SHP77 (cell line): ENCODE measurements around the gene CD69.
"Not testable (repeated sequence)": the region's sequence is repeated elsewhere in the genome, so short reads cannot be mapped to it uniquely, and the experiment has no call there.

ENCODE experiments used
- DNase-seq, 2 experiments: peaks; one replicate each; lab custom pipeline; 2025; lab: John Stamatoyannopoulos, UW

The CD69 gene

DNA sequence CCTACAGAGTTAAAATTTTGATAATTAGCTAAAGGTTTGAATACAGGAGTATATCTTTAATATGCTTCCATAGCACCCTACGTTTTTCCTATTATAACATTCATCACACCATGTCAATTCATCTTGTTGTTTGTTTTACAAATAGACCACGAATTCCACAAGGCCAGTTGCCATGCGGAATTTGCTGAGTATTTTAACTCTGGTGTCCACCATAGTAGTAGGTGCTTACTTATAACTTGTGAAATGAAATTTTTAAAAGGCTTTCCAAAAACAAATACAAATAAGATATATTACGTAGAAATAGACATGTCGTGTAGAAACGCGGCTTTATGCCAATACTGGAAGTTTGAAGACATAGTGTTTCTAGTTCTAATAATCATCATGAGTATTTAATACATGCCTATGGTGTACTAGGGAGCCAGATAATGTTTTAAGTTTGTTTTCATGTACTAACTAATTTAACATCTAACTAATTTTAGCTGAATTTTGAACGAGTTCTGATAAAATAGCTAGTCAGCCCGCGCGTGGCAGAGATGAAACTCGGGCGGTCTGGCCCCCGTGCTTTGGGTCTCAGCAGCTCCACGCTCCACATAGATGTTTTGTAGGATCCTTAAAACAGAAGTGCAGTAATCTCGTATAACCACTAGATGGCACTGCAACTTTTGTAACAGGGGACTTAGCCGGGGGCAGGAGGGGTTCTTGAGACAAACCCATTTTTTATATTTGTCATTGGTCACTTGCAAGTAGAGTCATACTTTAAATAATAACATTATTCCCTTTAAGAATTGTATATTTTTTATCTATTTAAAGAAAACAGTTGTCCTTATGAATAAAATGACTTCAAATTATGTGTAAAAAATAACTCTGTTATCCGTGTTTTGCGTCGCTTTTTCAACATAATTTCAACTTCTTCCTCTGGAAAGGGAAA, 10.2 kb downstream of the CD69 start:
- peak; percentile 19 to 22 for DNase-seq

DNA sequence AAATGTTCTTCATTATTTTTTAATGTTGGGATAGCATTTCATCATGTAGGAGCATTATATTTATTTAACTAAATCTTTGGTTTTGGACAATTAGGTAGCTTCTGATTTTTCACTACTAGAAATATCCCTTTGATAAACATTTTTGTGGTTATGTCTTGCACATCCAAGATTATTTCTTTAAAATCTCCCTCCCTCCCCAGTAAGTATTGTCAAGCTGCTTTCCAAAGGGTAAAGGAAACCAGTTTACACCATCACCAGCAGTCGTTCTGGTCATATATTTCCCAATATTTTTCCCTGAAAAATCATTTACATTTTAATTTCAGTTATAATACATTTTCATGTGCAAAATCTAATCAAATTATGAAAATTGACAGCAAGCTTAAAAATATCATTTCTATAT, 11.1 kb downstream of the CD69 start:
- no peak for DNase-seq

GRCh38 chr12:9745199-9745598, 15.5 kb downstream of the CD69 start:
- DNase-seq = no peak

- no peak for DNase-seq
Observed at GRCh38 chr12:9742661-9743060, 18.0 kb downstream of the CD69 start.

DNA sequence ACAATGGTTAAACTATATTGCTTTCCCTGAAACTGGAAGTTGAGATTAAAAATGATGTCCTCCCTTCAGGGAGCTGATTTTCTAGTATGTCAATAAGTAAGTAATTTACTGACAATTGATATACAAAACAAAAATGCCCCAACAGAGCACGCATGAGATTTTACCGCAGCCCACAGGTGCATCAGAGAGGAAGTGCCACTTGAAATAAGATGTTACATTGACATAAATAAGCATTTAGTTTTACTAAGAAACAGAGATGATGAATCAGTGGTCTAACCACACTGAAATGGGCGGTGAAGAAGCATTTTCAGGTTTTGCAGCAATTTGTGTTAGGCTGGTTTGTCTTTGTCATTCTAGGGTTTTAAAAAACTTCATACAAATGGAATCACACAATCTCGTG, 19.0 kb downstream of the CD69 start:
- no peak for DNase-seq

DNA sequence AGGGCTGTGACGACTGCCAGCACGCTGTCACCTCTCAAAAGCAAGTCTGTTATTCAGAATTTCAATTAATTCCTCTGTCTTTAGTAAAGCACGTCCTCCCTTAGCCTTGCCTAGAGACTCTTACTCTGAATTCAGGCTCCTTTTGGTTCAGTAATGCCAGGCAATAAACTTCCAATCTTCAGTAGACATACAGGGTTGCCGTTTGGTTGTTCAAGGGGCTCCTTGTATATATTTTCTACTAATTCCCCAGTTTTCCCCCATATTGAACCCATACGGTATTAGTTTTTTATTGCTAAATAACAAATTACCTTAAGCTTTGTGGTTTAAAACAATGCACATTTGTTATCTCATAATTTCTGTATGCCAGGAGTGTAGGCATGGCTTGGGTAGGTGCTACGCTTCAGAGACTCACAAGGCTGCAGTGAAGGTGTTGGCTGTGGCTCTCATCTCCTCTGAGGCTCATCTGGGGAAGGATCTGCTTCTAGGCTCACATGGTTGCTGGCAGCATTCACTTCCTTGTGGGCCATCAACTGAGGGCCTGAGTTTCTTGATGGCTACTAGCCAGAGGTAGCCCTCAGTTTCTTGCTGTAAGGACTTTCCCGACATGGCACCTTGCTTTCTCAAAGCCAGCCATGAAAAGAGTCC, 20.5 kb downstream of the CD69 start:
- no peak for DNase-seq

- not testable (repeated sequence) for DNase-seq
Observed at GRCh38 chr12:9739404-9740105, 21.1 kb downstream of the CD69 start.

DNA sequence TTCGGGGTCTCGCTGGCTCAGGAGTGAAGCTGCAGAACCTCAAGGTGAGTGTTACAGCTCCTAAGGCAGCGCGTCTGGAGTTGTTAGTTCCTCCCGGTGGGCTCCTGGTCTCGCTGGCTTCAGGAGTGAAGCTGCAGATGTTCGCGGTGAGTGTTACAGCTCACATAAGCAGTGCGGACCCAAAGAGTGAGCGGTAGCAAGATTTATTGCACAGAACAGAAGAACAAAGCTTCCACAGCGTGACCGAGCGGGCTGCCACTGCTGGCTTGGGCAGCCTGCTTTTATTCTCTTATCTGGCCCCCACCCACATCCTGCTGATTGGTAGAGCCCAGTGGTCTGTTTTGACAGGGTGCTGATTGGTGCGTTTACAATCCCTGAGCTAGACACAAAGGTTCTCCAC, 21.8 kb downstream of the CD69 start:
- not testable (repeated sequence) for DNase-seq

DNA sequence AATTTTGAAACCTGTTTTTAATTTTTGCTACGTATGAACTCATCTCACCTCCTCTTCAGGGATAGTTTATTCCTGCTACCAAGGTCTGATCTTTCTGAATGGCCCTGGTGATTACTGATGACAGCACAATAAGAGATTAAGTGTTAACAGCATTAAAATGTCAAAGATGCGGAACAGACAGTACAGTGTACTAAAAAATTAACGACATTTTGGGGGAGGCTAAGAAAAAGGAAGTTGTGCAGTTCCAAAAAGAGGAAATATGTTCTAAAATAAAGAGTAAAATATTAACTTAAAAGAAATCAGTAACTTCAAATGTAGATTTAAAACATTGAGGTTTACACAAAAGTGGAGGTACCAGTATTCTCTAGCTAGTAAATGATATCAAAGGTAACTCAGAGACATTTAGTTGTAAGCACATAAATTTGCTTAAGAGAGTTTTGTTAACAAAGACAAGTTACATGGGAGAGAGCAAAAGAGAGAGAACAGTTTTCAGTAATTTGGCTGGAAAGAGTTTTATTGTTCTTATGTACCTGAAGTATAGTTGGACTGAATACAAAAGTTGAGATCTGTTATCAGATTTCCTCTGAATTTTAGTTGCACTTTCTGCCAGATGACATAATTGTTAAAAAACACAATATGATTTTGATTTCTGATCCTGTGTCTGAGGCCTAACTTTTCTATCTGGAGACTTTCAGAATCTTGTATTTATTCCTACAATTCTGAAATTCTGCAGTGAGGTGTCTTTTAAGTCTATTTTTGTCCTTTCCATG, 23.6 kb downstream of the CD69 start:
- no peak for DNase-seq

DNA sequence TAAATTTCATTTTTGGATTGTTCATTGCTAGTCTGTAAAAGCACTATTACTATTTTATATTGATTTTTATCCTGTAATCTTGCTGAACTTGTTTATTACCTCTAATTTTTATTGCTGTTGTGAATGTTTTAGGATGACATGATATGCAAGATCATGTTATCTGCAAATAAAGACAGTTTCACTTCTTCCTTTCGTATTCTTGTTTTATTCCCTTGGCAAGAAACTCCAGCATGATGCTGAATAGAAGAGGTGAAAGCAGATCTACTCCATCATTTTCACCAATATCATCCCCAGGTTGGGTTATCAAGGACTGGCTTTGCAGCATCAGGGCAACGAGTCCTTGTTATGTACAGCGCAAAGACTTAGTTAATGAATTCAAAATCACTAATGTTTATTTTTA, 25.1 kb downstream of the CD69 start:
- no peak for DNase-seq

GRCh38 chr12:9732921-9733461, 27.7 kb downstream of the CD69 start, which contains the start of gene CLECL1:
CLECL1 (minus strand) TSS chr12:9733097.
- no peak for DNase-seq

DNA sequence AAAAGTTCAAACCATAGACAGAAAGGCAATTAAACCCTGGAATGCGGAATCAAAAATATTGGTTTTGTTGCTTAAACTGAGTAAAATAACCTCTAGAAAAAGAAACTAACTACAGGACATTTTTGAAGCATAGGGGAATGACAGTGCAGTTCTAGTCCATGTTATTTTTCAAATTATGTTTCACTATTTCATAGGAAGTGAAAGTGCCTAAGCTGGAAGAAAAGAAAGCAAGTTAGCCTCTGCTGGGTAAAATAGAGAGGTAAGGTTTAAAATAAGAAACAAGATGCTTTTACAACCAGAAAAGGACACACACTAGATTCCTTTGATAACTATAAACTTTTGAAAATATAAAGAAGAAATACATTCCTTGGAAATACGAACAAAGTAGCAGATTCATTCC, 28.9 kb downstream of the CD69 start:
- no peak for DNase-seq

DNA sequence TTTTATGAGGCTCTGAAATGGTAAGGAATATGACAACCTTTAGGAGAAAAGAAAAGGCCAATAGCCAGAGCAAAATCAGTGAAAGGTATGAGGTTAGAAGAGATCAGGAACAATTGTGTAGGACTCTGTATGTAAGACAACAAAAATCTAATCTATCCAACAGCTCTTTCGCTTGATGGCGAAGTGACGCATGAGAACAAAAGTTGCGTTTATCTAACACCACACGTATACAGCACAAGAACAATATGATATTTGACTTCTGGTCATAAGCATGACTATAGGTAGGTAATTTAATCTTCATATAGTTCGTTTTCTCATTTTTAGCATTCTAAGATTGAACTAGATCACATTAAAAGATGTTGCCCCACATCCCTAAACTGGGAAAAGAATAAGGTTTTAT, 29.3 kb downstream of the CD69 start:
- DNase-seq = no peak

DNA sequence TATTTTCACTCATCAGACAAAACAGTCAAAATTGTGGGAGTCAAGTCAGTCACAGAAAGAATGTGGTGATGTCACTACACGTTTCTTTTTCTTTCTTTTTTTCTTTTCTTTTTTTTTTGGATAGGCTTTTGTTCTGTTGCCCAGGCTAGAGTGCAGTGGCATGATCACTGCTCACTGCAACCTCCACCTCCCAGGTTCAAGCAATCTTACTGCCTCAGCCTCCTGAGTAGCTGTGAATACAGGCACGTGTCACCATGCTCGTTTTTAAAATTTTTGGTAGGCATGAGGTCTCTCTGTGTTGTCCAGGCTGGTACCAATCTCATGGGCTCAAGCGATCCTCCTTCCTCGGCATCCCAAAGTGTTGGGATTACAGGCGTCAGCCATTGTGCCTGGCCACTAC, 30.1 kb downstream of the CD69 start:
- no peak for DNase-seq

DNA sequence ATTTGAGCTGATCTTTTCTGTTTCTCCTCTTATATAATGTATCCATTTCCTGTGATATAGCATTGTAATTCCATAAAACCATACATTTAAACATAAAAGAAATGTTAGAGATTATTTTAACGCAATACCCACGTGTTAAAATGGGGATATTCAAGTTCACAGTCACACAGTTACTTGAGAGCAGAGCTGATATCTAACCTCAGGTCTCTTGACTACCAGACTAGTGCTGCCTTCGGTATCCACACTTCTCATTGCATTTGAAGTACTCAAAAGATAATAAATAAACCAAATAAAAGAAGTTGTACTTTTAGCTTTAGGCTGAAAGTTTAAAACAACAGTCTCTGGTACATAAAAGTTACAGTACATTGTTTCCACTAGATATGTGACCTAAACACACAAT, 30.7 kb downstream of the CD69 start:
- no peak for DNase-seq

DNA sequence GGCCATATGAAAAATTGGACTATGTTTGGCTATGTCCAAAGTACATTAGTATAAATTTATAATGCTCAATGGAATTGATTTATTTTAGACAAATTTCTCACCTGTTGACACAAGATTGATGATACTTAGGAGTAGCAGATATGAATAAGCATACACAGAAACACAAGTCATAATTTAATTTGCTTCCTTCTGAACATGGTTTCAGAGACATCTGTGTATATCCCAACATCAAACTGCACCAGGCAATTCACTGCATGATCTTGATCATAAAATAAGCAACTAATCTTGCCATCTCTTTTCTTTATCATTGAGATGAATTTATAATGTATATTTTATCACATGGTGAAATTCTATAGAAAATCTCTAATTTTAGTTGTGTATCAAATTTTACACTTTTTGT, 31.6 kb downstream of the CD69 start:
- no peak for DNase-seq

GRCh38 chr12:9727813-9728212, 32.9 kb downstream of the CD69 start:
- DNase-seq = no peak

DNA sequence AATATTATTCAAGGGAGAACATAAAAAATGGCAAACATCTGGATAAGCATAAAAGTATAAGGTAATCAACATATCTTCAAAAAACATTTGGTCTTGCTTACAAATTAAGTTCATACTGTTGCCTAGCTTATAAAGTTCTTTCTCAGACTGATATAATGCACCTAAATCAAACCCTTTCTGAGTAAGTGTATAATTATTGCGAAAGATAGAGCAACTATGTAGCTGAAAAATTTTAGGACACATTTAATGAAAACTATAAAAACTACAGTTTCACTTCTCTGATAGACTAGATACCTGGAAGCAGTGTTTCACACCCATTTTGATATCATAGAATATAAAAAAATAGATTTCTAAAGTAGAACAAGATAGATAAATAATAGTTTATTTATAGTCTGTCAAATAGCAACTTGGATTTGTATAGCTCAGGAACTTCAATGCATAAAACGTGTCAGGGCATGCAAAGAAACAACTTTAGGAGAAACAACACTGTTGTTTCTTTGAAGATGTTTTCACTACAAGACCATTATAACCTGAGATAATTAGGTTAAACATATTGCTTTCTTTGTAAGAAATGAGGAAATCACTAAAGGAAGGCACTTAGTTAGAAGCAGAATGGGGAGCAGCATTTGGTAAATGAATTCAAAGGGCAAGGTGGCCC, 35.4 kb downstream of the CD69 start:
- no peak for DNase-seq

GRCh38 chr12:9724023-9724422, 36.7 kb downstream of the CD69 start:
- no peak for DNase-seq

- DNase-seq = no peak
Observed at GRCh38 chr12:9721394-9722092, 39.2 kb downstream of the CD69 start.

DNA sequence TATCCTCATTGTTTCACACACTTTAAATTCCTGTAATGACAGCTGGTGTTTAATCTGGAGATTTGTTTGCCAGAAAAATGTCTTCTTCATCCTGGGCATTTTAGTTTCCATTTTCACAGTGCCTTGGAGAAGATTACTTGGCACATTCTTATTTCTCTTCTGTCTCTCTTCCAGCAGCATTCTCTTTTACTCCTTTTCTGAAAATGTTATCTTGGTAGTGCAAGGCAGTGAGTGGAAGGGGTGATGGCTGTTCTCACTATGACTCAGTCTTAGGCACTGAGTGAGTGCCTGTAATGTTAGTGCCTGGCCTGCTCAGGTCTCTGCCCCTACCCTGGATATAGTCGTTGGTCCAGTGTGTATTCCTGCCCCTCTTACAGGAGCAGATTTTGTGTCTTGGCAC, 40.9 kb downstream of the CD69 start:
- DNase-seq = no peak
